D721Med (cell line): ENCODE results near the gene ZEB1.
A peak's percentile ranks its signal among the peaks of the same experiment; 100 is the strongest.

Source experiments
- DNase-seq: peaks from one replicate; pipeline ENCODE4 v3.0.0; 2011; ENCODE audit warnings: low spot score; ENCODE audit not compliant: insufficient read length
- FAIRE-seq: peaks from 2 replicates; lab custom pipeline; 2011; peaks lifted over from hg19 to GRCh38; lab: Jason Lieb, UNC
- CTCF ChIP-seq: IDR thresholded peaks from 2 replicates; pipeline ENCODE4 v1.5.1; 2012; ENCODE audit warnings: mild to moderate bottlenecking, control low read depth; ENCODE audit not compliant: insufficient read depth; ENCODE audit errors: missing control alignments

Gene ZEB1

GRCh38 chr10:31467791-31468535 lies 148.9 kb downstream of the ZEB1 start:
- FAIRE-seq (no peak), DNase-seq (no peak)
- TF ChIP-seq CTCF, result no peak

- FAIRE-seq, result no peak
- no peak for DNase-seq
- TF ChIP-seq CTCF, result no peak
Observed at GRCh38 chr10:31468536-31468859, 149.5 kb downstream of the ZEB1 start.

- DNase-seq, result no peak
- FAIRE-seq, result no peak
- no peak for TF ChIP-seq CTCF
Observed at GRCh38 chr10:31475519-31475918, 156.5 kb downstream of the ZEB1 start.

- no peak for FAIRE-seq
- DNase-seq, result no peak
- TF ChIP-seq CTCF, result no peak
Observed at GRCh38 chr10:31476088-31476487, 157.1 kb downstream of the ZEB1 start.

GRCh38 chr10:31477584-31477983 lies 158.6 kb downstream of the ZEB1 start:
- DNase-seq, result no peak
- TF ChIP-seq CTCF, result no peak
- no peak for FAIRE-seq

GRCh38 chr10:31479752-31480151 lies 160.7 kb downstream of the ZEB1 start:
- TF ChIP-seq CTCF, result no peak
- no peak for DNase-seq
- FAIRE-seq, result no peak

- peak; percentile 16 for FAIRE-seq
- TF ChIP-seq CTCF, result no peak
- DNase-seq, result no peak
Observed at GRCh38 chr10:31483546-31483945, 164.5 kb downstream of the ZEB1 start.
